GM21786 (cell line): ENCODE data around the gene KRTAP6-2.

ENCODE experiments used
- ATAC-seq: cut with Tn5 transposase; IDR thresholded peaks from one replicate; pipeline ENCODE4 v1.9.1; 2021; ENCODE audit not compliant: unreplicated experiment

The KRTAP6-2 gene

GRCh38 chr21:30598802-30599201 is at the start of gene KRTAP6-2:
Gene KRTAP6-2, minus strand, starts transcription at chr21:30598902. Its CDS starts 28 bp downstream, at chr21:30598874.
- ATAC-seq, result no peak

GRCh38 chr21:30646904-30647414 is 48.3 kb upstream of the KRTAP6-2 start:
- no peak for ATAC-seq

GRCh38 chr21:30642564-30642963 is 43.9 kb upstream of the KRTAP6-2 start, which contains the start of gene KRTAP20-3:
Gene KRTAP20-3, plus strand, starts transcription at chr21:30642864.
- no peak for ATAC-seq

GRCh38 chr21:30638686-30639085 is 40.0 kb upstream of the KRTAP6-2 start:
- no peak for ATAC-seq

GRCh38 chr21:30634906-30635305 is 36.2 kb upstream of the KRTAP6-2 start, which contains the start of gene KRTAP20-2:
Gene KRTAP20-2, plus strand, starts transcription at chr21:30635206. Its CDS starts 58 bp downstream, at chr21:30635264.
- ATAC-seq, result no peak

- no peak for ATAC-seq
These were observed 30.5 kb upstream of the KRTAP6-2 start for GRCh38 chr21:30629200-30629599.

GRCh38 chr21:30628109-30628508 is 29.4 kb upstream of the KRTAP6-2 start:
- no peak for ATAC-seq

- ATAC-seq, result no peak
These were observed 26.9 kb upstream of the KRTAP6-2 start for GRCh38 chr21:30625449-30626165.

- no peak for ATAC-seq
These were observed 24.7 kb upstream of the KRTAP6-2 start for GRCh38 chr21:30623362-30623761.

- ATAC-seq, result no peak
These were observed 21.8 kb upstream of the KRTAP6-2 start, which contains the start of gene KRTAP20-4 for GRCh38 chr21:30620522-30620921. Gene KRTAP20-4, plus strand, starts transcription at chr21:30620627.

GRCh38 chr21:30620080-30620479 is 21.4 kb upstream of the KRTAP6-2 start:
- no peak for ATAC-seq

- ATAC-seq, result no peak
These were observed 17.4 kb upstream of the KRTAP6-2 start, which contains the start of gene KRTAP20-1 for GRCh38 chr21:30616125-30616524. Gene KRTAP20-1, plus strand, starts transcription at chr21:30616425. Its CDS starts 30 bp downstream, at chr21:30616455.

GRCh38 chr21:30615199-30615598 is 16.5 kb upstream of the KRTAP6-2 start:
- no peak for ATAC-seq

- no peak for ATAC-seq
These were observed 15.1 kb upstream of the KRTAP6-2 start, which contains the start of gene KRTAP6-1 for GRCh38 chr21:30613836-30614235. Gene KRTAP6-1, minus strand, starts transcription at chr21:30613930. Its CDS starts 26 bp downstream, at chr21:30613904.

GRCh38 chr21:30612132-30612531 is 13.4 kb upstream of the KRTAP6-2 start:
- ATAC-seq, result no peak

- ATAC-seq, result no peak
These were observed 7.3 kb upstream of the KRTAP6-2 start for GRCh38 chr21:30605968-30606367.

- ATAC-seq, result no peak
These were observed 2.1 kb upstream of the KRTAP6-2 start, which contains the start of gene KRTAP22-1 for GRCh38 chr21:30600787-30601186. Gene KRTAP22-1, plus strand, starts transcription at chr21:30601087.

GRCh38 chr21:30592140-30592539 is 6.6 kb downstream of the KRTAP6-2 start, which contains the start of gene KRTAP6-3:
Gene KRTAP6-3, plus strand, starts transcription at chr21:30592440. Its CDS starts 6 bp downstream, at chr21:30592446.
- no peak for ATAC-seq

GRCh38 chr21:30590297-30590696 is 8.4 kb downstream of the KRTAP6-2 start, which contains the start of gene KRTAP22-2:
Gene KRTAP22-2, minus strand, starts transcription at chr21:30590397.
- no peak for ATAC-seq

GRCh38 chr21:30582870-30583269 is 15.8 kb downstream of the KRTAP6-2 start:
- no peak for ATAC-seq

GRCh38 chr21:30580132-30580531 is 18.6 kb downstream of the KRTAP6-2 start:
- no peak for ATAC-seq

- ATAC-seq, result no peak
These were observed 19.4 kb downstream of the KRTAP6-2 start for GRCh38 chr21:30579346-30579745.
